GM18505 (cell line): ENCODE data around the gene DUOX2.

Experiments
- ATAC-seq: cut with Tn5 transposase; IDR thresholded peaks from one replicate; pipeline ENCODE4 v1.9.1; 2021; ENCODE audit not compliant: unreplicated experiment
- POLR2A ChIP-seq: IDR thresholded peaks from 4 replicates; pipeline ENCODE4 v1.6.1; 2011; ENCODE audit warnings: borderline replicate concordance; ENCODE audit not compliant: insufficient read depth, insufficient read length; ENCODE audit errors: extremely low read depth

The DUOX2 gene

GRCh38 chr15:45114076-45114750 lies at the start of gene DUOX2, which contains the start of gene DUOXA2:
TSS of gene DUOX2 (minus strand) at chr15:45114172. CDS start at chr15:45113411, 761 bp downstream.
TSS of gene DUOXA2 (plus strand) at chr15:45114326. CDS start at chr15:45114606, 280 bp downstream.
- ATAC-seq = no peak
- no peak for TF ChIP-seq POLR2A

GRCh38 chr15:45163508-45163856 lies 49.5 kb upstream of the DUOX2 start:
- no peak for TF ChIP-seq POLR2A
- ATAC-seq = no peak

- no peak for TF ChIP-seq POLR2A
- ATAC-seq = no peak
Observed at GRCh38 chr15:45162771-45163507, 49.0 kb upstream of the DUOX2 start.

GRCh38 chr15:45161666-45162065 lies 47.7 kb upstream of the DUOX2 start:
- no peak for ATAC-seq
- no peak for TF ChIP-seq POLR2A

- no peak for ATAC-seq
- no peak for TF ChIP-seq POLR2A
Observed at GRCh38 chr15:45157974-45158373, 44.0 kb upstream of the DUOX2 start.

- no peak for ATAC-seq
Observed at GRCh38 chr15:45156744-45157455, 42.9 kb upstream of the DUOX2 start.

GRCh38 chr15:45155739-45156138 lies 41.8 kb upstream of the DUOX2 start:
- TF ChIP-seq POLR2A = no peak
- ATAC-seq = no peak

More at GRCh38 chr15:45156744-45157455, 42.9 kb upstream of the DUOX2 start:
- no peak for TF ChIP-seq POLR2A

GRCh38 chr15:45151998-45152828 lies 38.2 kb upstream of the DUOX2 start:
- ATAC-seq = no peak
- no peak for TF ChIP-seq POLR2A

- TF ChIP-seq POLR2A = no peak
- no peak for ATAC-seq
Observed at GRCh38 chr15:45150997-45151396, 37.0 kb upstream of the DUOX2 start.

- ATAC-seq = no peak
- TF ChIP-seq POLR2A = no peak
Observed at GRCh38 chr15:45150481-45150880, 36.5 kb upstream of the DUOX2 start.

GRCh38 chr15:45149060-45149459 lies 35.1 kb upstream of the DUOX2 start:
- no peak for TF ChIP-seq POLR2A
- no peak for ATAC-seq

GRCh38 chr15:45148076-45149059 lies 34.4 kb upstream of the DUOX2 start:
- ATAC-seq = no peak
- TF ChIP-seq POLR2A = no peak
